Measurements from ENCODE around the gene USP49. TPM values are rescaled to one million over a fixed set of nuclear protein-coding genes. Genes with fewer than 3 reads are reported as not detected.

USP49 gene
- total RNA-seq, 1 experiment from 2014 or later: 1.4 TPM

DNA sequence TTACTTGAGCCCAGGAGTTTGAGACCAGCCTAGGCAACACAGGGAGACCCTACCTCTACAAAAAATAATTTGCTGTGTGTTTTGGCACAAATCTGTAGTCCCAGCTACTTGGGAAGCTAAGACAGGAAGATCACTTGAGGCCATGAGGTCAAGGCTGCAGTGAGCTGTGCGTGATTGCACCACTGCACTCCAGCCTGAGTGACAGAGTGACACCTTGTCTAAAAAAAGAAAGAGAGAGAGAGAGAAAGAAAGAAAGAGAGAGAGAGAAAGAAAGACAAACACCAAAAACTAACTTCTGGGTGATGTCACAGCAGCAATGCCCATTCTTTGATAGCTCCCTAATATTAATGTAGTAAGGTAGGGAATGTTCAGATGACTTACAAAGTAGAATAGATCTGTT, 20.4 kb downstream of the USP49 start:
- DNase-seq (ENCODE audit: low spot score): no peak

DNA sequence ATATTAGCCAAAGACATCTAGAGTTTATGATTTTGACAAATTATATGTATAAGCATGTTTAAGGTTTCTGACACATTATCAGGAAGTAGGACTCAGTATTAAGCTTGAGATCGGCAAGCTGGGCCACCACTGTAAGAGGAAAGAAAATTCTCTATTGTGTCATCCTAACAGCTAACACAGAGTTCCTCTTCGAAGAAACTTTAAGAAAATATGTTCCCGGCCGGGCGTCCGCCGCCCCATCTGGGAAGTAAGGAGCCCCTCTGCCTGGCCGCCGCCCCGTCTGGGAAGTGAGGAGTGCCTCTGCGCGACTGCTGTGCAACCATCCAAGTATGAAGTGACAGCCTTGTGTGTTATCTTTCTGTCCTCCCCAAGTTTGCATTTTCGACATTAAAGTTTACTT, 23.0 kb downstream of the USP49 start:
- no peak for DNase-seq (ENCODE audit: low spot score)

DNA sequence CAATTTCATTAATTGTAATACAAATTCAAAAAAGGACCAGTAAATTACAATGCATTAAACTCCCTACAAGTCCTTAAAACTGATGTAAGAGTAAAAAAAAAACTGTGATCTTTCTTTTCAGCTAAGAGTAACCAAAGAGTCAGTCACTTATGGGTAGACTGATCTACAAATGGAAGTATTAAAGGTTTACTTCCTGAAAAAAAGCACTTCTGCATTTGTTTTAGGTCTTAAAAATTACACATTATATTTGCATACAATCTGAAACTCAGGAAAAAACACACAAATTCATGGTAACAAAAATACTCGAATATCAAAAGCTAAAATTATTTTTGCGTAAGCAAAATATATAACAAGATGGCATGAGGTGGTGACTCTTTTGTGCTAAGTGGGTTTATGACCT, 23.5 kb downstream of the USP49 start:
- no peak for DNase-seq (ENCODE audit: low spot score)

DNA sequence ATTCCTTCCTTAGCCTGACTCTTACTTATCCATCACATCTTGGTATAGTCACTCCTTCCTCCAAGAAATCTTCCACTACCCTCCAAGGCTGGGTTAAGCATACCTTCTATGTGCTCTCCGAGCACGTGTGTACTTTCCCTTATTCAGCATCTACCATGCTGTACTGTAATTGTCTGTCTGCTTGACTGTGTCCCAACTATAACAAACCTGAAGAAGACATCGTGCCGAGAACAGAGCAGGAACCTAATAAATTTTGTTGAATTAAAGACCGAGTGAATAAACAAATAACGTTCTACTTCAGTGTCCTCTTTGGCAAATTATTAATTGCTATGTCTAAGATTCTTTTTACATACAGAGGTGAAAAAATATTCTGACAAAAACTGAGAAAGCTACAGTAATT, 35.8 kb downstream of the USP49 start:
- DNase-seq (ENCODE audit: low spot score): no peak

DNA sequence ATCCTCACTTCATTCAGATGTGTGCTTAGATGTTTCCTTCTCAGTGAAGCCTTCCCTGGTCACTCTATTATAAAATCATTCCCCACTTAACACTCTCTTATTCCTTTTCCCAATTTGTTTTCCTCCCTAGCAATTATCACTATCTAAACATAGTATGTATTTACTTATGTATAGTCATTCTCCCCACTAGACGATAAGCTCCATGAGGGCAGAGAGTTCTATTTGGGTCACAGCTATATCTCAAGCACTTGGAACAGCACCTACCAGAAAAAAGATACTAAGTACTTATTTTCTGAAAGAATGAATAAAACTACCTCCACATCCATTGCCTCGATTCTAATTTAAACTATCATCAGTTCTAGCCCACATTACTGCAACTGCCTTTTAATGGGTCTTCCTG, 36.5 kb downstream of the USP49 start:
- no peak for DNase-seq (ENCODE audit: low spot score)

DNA sequence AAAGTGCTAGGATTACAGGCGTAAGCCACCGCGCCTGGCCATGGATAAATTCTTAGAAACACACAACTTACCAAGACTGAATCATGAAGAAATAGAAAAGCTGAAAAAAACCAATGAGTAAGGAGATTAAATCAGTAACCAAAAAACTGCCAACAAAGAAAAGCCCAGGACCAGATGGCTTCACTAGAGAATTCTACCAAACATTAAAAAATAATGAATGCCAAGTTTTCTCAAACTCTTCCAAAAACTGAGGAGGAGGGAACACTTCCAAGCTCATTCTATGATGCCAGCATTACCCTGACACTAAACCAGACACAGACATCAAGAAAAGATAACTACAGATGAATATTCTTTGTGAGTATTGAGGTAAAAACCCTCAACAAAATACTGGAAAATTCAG, 44.3 kb downstream of the USP49 start:
- no peak for DNase-seq (ENCODE audit: low spot score)

DNA sequence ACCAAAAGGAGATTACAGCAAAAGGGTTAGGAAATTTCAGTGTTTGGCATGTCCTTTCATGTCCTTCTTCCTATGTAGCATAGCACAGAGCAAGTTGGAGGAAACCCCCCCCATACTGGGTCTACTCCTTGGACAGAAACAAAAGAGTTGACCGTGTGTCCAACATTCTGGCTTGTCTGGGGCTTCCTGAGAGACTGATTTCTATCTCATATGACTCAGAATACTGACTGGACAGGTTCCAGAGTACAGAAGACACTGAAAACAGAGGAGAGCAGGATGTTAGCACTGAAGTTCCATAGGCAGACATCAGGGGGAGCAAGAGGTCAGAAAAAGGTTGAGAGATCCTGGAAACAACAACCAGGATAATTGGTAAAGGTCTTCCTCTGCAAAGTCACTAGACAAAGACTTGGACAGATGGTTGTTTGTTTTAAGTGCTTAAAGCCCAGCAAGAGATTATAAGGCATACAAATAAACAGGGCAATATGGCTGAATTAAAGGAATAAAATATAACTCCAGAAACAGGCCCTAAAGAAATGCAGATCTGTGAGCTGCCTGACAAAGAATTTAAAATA, 48.4 kb downstream of the USP49 start:
- DNase-seq (ENCODE audit: low spot score): peak; percentile 88

DNA sequence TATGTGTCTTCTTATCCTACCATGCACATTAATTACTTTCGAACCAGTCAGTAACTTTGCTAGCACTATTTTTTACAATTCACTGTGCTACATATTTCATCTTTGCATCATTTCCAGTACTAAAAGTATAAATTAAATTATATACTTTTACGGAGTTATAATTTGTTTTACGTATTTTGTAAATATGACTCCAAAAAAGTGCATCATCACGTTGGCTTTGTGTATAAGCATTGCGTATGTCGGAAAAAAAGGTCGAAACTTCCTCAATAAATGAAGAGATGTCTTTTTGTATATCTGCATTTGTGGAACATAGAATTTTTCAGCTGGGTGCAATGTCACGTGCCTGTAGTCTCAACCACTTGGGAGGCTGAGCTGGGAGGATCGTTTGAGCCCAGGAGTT, 52.0 kb downstream of the USP49 start:
- DNase-seq (ENCODE audit: low spot score): no peak

DNA sequence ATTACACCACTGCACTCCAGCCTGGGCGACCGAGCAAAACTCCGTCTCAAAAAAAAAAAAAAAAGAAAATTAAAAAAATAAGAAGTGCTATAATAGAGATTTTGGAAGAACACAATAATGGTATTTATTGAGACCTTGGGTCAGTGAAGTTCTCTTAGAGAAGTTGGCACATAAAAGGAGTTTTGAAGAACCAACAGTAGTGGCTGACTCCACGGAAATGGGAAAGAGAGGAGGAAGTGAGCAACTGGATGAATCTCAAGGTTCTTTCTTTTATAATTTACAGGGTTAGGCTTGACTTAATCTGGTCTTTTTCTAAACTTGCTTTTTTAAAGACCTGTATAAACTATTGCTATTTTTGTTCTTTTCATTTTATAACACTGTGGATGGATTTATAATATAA, 54.8 kb downstream of the USP49 start:
- no peak for DNase-seq (ENCODE audit: low spot score)

DNA sequence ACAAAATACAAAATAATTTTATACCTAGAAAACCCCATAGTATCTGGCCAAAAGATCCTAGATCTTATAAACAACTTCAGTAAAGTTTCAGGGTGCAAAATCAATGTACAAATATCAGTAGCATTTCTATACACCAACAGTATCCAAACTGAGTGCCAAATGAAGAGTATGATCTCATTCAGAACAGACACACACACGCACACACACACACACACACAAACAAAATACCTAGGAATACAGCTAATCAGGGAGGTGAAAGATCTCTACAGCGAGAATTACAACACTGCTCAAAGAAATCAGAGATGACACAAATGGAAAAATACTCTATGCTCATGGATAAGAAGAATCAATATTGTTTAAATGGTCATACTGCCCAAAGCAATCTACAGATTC, 58.5 kb downstream of the USP49 start:
- no peak for DNase-seq (ENCODE audit: low spot score)

DNA sequence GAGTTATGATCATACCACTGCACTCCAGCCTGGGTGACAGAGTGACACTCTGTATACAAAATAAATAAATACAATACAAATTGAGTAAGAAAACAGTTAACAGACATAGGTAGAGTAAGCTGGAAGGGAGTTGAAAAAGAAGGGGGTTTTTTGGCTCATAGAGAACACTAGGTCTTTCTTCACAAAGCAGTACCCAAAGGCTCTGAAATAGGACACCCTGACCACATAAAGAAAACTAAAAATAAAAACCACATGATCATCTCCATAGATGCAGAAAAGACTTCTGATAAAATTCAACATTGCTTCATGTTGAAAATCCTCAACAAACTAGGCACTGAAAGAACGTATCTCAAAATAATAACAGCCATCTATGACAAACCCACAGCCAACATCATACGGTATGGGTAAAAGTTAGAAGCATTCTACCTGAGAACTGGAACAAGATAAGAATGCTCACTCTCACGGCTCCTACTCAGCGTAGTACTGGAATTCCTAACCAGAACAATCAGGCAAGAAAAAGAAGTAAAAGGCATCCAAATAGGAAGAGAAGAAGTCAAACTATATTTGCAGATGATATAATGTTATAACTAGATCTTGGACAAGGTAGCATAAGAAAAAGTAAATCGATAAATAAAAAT, 59.0 kb downstream of the USP49 start:
- DNase-seq (ENCODE audit: low spot score): no peak

DNA sequence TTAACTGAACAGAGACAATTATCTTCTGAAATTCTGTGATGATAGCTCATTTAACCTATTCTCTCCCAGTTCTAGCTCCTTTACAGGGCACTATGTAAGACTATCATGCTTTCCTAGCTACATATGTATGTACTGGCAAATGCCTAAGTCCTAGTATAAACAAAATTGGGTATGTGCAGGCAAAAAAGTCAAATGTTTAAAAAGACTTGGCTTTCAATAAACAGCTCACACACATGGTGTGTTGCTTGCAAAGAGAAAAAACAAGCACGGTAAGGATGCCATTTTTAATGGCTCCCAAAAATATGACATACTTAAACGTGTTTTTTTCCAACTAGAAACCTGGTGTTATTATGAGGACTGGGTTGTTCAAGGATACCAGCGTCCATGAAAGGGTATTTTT, 62.9 kb downstream of the USP49 start:
- DNase-seq (ENCODE audit: low spot score): no peak

DNA sequence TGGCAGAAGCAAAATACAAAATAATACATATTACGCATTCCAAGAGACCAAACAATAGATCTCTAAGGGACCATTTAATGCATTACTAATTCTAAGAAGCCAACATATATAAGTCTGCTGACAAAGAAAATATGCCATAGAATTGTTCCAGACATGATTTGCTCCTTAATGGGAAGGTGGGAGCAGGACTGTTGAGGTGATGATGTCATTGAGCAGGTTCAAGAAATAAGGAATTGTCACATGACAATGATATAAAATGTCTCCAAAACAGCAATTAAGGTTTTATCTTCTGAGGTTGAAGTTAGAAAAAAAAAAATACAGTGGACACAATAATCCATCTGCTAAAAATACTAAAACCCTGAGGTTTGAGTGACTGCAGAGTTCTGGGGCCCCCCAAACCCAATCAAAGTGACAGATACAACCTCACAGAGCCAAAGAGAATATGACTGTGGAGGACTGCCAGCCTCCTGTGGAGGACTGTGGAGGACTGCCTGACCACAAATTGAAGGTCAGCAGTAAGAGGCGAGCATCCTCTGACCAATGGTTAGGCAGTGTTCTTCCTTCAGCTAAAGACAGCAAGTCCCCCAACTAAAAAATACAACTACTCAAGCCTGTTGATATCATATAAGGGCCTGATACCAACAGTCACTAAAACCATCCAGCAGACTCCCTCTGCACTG, 68.7 kb downstream of the USP49 start:
- no peak for DNase-seq (ENCODE audit: low spot score)

DNA sequence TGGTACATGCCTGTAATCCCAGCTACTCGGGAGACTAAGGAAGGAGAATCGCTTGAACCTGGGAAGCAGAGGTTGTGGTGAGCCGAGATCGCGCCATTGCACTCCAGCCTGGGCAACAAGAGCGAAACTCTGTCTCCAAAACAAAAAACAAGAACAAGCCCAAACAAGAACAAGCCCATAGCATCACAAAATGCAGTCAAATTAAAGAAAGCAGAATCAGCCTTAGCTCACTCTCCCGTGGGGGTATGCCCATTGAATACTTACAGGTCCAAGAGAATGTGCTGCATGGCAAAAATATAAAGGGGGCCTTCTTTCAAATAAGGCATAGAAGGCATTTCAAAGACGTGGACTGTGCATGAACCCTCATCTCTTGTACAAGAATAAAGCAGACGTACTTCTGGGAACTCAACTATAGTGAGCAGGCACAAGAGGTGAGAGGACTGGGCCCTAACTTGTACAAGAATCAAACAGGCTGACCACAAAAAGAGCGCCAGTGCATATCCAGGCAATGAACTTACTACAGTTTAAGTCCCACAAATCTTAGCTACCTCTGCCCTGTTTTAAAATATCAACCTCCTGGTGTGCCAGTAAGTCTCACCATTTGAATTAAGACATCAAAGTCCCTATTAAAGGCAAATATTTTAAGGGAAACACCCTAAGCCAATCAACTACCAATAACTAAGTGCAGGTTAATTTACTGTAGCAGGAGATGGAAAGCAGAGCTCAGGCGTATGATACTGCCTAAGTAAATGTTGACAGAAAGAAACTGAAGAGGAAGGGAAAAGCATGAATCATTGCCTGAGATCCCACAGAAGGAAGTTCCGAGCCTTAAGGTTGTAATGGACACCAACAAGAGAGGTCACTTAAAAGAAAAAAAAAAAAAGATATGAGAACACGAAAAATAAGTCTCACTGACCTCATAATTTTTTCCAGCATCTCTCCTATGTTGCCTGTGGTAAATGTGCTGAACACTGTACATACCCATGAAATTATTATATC, 70.3 kb downstream of the USP49 start:
- DNase-seq (ENCODE audit: low spot score): no peak

DNA sequence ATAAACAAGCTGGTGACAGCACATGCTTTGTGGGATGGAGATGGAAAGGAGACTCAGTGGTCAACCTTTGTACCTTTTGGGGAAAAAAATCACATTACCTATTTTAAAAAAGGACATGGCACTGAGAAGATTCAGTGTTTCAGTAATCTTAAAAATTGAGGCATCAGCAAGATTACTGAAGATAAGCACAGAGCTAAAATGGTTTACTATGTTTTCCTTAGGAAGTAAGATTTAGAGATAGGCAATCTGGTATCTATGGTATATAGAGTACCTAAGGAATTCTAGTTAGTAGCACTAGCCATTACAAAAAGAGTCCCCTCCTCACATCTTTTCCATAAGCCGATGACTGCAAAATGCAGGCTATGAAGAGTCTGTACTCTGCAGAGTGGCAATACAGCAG, 72.0 kb downstream of the USP49 start:
- DNase-seq (ENCODE audit: low spot score): no peak

DNA sequence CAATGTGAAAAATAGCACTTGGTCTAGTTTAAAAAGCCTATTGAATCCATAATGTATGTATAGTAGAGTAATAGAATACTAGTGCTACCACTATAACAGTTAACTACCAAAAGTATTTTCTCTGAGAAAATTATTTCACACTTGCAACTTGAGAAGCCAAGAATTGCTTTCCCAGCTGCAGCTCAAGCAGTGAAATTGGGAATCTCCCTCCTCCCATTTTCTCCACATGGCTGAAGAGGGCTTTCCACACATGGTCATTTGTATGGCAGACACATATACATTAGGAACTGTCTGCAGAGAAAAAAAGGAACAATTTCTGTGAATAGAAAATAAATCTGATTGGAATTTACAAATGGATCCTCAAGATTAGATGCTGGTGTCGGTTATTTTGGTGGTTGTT, 73.2 kb downstream of the USP49 start:
- DNase-seq (ENCODE audit: low spot score): no peak

DNA sequence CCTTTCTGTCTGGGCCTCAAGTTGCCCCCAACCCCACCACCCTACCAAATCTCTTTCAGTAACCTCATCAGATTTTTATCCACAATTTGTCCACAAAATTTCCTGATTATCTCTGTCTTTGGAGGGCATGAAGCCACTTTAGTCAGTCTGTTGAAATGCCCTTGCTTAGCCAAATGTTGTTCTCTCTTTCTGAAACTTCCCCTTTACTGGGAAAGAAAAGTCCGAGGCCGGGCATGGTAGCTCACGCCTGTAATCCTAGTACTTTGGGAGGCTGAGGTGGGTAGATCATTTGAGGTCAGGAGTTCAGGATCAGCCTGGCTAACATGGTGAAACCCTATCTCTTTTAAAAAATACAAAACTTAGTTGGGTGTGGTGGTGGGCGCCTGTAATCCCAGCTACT, 73.9 kb downstream of the USP49 start:
- no peak for DNase-seq (ENCODE audit: low spot score)

DNA sequence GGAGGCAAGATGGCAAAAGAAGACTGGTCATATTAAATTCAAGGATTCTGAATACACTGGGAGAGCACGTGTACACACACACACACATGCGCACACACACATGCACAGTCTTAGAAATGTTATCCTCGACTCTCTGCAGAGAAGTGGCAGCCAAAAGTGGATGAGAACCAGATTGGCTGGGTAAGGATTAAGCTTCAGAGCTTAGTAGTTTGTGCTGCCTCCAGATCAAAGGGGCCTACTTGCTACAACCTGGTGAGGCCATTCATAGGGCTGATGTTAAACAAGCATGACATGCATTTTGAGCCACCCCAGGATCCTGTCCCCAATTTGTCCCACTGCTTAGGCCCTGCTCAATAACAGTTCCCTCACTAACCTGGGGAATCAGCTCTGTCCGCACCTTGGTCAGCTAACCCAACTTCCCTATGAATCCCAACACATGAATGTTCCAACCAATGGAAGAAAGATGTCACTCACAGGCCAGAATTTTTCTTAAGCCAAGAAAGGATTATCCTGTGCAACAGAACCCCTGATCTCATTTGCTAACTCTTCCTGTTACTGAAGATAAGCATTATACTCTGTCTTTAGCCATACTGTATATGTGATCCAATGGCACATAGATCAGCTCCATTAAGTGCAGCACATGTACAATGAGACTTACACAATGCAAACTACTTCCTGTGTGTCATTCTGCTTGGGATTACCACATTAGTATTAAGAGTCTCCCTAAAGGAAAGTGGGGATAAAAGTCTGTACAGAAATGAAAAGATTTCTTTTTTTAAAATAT, 76.7 kb downstream of the USP49 start:
- DNase-seq (ENCODE audit: low spot score): no peak

DNA sequence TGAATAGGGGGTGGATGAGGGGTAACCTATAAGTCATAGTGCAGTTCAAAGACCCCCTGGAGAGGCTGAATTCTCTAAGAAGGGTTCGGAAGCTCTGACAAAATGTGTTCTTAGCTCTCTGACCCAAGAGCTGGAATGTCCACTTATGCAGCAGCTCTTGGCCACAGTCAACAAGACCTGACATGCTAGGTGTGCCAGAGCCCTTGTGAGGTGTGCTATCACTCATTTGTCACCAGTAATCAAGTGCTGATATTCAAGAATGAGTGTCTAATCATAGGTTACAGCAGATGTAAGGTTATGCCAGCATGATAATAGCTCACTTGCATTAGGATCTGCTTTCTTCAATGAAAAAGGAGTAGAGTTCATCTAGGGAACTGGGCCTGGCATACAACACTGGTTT, 79.6 kb downstream of the USP49 start:
- no peak for DNase-seq (ENCODE audit: low spot score)

DNA sequence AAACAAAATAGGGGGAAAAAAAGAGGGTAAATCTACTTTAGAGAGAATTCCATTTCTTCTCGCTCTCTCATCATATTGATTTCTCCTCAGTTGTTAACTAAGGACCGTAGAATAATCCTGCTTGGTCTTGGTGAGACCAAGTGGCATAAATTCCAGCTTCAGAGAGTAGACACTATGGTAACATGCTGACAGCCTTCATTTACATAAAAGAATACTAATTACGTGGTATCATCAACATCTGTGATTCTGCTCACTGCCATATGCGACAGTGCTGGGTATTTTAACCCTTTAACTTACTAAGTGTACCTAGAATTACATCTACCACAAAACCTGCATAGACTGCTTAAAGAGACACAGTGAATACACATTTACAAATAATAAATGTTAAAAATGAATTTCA, 80.5 kb downstream of the USP49 start:
- no peak for DNase-seq (ENCODE audit: low spot score)

DNA sequence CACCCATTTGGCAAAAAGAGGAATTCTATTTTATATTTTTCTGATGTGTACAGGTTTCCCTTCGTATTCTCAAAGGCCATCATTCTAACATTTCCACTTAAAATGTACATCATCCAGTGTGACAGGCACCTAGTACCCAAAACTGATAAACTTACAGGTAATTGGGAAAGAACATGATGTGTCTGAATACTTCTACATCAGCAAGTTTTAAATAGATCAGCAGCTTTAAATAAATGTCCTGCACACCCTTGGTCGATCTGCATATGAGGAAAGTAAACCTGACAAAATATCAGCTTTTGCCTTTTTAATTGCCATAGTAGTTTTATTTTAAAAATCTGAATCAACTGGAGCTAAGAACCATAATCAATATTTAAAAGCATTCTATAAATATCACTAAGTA, 81.2 kb downstream of the USP49 start:
- no peak for DNase-seq (ENCODE audit: low spot score)

DNA sequence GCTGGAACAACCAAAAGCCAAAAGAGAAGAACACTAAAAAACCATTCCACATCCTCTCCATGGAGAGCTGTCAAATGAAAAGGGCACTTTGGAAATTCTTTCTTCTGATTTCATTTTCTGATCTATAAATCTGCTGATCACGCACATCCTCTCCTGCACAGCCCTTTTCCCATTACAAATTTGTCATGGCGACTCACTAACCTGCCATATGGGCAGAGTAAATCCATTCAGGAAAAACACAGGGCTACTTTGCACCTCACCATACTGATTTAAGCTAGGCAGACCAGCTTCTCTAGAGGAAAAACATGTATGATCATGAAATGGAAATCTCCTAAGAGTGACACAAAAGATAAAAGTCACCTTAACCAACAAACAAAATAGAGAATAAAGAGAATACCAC, 81.7 kb downstream of the USP49 start:
- DNase-seq (ENCODE audit: low spot score): no peak
